ENCODE results near the gene SHPK. TPM values are rescaled to one million over a fixed set of nuclear protein-coding genes. Genes with fewer than 3 reads are reported as not detected.

SHPK gene
- total RNA-seq, 1 experiment from 2014 or later, result 8.4 TPM

- TF ChIP-seq, protein P1, sequence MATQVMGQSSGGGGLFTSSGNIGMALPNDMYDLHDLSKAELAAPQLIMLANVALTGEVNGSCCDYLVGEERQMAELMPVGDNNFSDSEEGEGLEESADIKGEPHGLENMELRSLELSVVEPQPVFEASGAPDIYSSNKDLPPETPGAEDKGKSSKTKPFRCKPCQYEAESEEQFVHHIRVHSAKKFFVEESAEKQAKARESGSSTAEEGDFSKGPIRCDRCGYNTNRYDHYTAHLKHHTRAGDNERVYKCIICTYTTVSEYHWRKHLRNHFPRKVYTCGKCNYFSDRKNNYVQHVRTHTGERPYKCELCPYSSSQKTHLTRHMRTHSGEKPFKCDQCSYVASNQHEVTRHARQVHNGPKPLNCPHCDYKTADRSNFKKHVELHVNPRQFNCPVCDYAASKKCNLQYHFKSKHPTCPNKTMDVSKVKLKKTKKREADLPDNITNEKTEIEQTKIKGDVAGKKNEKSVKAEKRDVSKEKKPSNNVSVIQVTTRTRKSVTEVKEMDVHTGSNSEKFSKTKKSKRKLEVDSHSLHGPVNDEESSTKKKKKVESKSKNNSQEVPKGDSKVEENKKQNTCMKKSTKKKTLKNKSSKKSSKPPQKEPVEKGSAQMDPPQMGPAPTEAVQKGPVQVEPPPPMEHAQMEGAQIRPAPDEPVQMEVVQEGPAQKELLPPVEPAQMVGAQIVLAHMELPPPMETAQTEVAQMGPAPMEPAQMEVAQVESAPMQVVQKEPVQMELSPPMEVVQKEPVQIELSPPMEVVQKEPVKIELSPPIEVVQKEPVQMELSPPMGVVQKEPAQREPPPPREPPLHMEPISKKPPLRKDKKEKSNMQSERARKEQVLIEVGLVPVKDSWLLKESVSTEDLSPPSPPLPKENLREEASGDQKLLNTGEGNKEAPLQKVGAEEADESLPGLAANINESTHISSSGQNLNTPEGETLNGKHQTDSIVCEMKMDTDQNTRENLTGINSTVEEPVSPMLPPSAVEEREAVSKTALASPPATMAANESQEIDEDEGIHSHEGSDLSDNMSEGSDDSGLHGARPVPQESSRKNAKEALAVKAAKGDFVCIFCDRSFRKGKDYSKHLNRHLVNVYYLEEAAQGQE (IDR thresholded peaks at IDR 0.05; ENCODE audit: insufficient read depth in 1 of 2, low read depth in 2 of 2, low read length in 1 of 2), result no peak
- no peak for TF ChIP-seq SIN3A (IDR thresholded peaks at IDR 0.05; ENCODE audit: borderline replicate concordance, insufficient read depth, low read depth, low read length)
- no peak for TF ChIP-seq TCF7L2 (IDR thresholded peaks at IDR 0.05; ENCODE audit: low read depth, low read length)
- TF ChIP-seq, protein P2, sequence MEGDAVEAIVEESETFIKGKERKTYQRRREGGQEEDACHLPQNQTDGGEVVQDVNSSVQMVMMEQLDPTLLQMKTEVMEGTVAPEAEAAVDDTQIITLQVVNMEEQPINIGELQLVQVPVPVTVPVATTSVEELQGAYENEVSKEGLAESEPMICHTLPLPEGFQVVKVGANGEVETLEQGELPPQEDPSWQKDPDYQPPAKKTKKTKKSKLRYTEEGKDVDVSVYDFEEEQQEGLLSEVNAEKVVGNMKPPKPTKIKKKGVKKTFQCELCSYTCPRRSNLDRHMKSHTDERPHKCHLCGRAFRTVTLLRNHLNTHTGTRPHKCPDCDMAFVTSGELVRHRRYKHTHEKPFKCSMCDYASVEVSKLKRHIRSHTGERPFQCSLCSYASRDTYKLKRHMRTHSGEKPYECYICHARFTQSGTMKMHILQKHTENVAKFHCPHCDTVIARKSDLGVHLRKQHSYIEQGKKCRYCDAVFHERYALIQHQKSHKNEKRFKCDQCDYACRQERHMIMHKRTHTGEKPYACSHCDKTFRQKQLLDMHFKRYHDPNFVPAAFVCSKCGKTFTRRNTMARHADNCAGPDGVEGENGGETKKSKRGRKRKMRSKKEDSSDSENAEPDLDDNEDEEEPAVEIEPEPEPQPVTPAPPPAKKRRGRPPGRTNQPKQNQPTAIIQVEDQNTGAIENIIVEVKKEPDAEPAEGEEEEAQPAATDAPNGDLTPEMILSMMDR (IDR thresholded peaks at IDR 0.05), result no peak; the same call in 1 of the 2 replicates
- no peak for TF ChIP-seq POLR2AphosphoS5 (IDR thresholded peaks at IDR 0.05; ENCODE audit: low read depth, low read length)
- H3K27me3 ChIP-seq (ENCODE audit: control insufficient read depth, insufficient read depth, low read length), result no peaks in the 10 kb centered on the region
- in situ Hi-C loops (cut with HindIII; ENCODE audit: low pct_unique_long_range_greater_than_20kb, low sequenced_read_pairs) (no loop called here), intact Hi-C loops (cut with micrococcal nuclease; ENCODE audit: unreplicated experiment) (no loop called here)
- POLR2A ChIA-PET, result no interaction called here
- peak; percentile 15 for DNase-seq (ENCODE audit: low read depth, low spot score)
- 0 out of 2 replicates have a peak, but pooled peaks have one; percentile 44 for ATAC-seq
- no peak overlapping the region for H3K27ac ChIP-seq (ENCODE audit: low read length)
- no peaks in the 10 kb centered on the region for H3K4me1 ChIP-seq (ENCODE audit: control insufficient read depth, insufficient read depth, low read length)
- BruUV-seq (replicated peaks), result no TSS peak
- CTCF ChIA-PET, result no interaction called here
- H3K36me3 ChIP-seq (ENCODE audit: control insufficient read depth, insufficient read depth, low read length), result no peaks in the 10 kb centered on the region
- no peak overlapping the region for H3K4me3 ChIP-seq (ENCODE audit: low read depth in 2 of 2, low read length in 2 of 2)
- H3K9me3 ChIP-seq (ENCODE audit: control insufficient read depth, insufficient read depth, low read depth, low read length), result no peaks in the 10 kb centered on the region
Observed at GRCh38 chr17:3602499-3602898, 33.6 kb downstream of the SHPK start.

GRCh38 chr17:3600529-3601205, 35.4 kb downstream of the SHPK start:
- Histone ChIP-seq H3K4me1 (ENCODE audit: control insufficient read depth, insufficient read depth, low read length) (no peaks in the 10 kb centered on the region), H3K9me3 (ENCODE audit: control insufficient read depth, insufficient read depth, low read depth, low read length) (no peaks in the 10 kb centered on the region), H3K27ac (ENCODE audit: low read length) (no peak overlapping the region), H3K36me3 (ENCODE audit: control insufficient read depth, insufficient read depth, low read length) (no peaks in the 10 kb centered on the region), H3K27me3 (ENCODE audit: control insufficient read depth, insufficient read depth, low read length) (no peaks in the 10 kb centered on the region), H3K4me3 (ENCODE audit: low read depth in 2 of 2, low read length in 2 of 2) (no peak overlapping the region)
- DNase-seq (ENCODE audit: low read depth, low spot score), result no peak
- intact Hi-C loops (cut with micrococcal nuclease; ENCODE audit: unreplicated experiment), result no loop called here
- CTCF ChIA-PET, result interaction anchor here (0.7 kb wide), 1 partner anchor 1237 kb away, joined by 6 read pairs; no protein-coding TSS in a partner anchor
- TF ChIP-seq, protein P1 (IDR thresholded peaks at IDR 0.05; ENCODE audit: insufficient read depth in 1 of 2, low read depth in 2 of 2, low read length in 1 of 2), result no peak
- TF ChIP-seq TCF7L2 (IDR thresholded peaks at IDR 0.05; ENCODE audit: low read depth, low read length) (no peak), POLR2AphosphoS5 (IDR thresholded peaks at IDR 0.05; ENCODE audit: low read depth, low read length) (no peak), SIN3A (IDR thresholded peaks at IDR 0.05; ENCODE audit: borderline replicate concordance, insufficient read depth, low read depth, low read length) (no peak)
- TF ChIP-seq, protein P2 (IDR thresholded peaks at IDR 0.05), result no peak
- no TSS peak for BruUV-seq (replicated peaks)
- POLR2A ChIA-PET, result no interaction called here
- in situ Hi-C loops (cut with HindIII; ENCODE audit: low pct_unique_long_range_greater_than_20kb, low sequenced_read_pairs), result no loop called here
- ATAC-seq, result no peak

Data from Panc1 (cell line).